Activated T-cell treated with anti-CD3 and anti-CD28 coated beads, Interleukin-2, amount 50 U/mL, for 72 hours (primary cell): ENCODE measurements around the gene GHRL. TPM values are rescaled to one million over a fixed set of nuclear protein-coding genes. Genes with fewer than 3 reads are reported as not detected.

Source experiments
- ATAC-seq, 2 donors: fragments of 150-1000 bp; cut with Tn5 transposase; replicated peaks in 1 of 2; 2 replicates each; pipeline ENCODE4 v1.10.0; 2021; ENCODE audit warnings: moderate library complexity in 2 of 2, mild to moderate bottlenecking in 1 of 2
- DNase-seq, 2 donors: peaks; one replicate each; pipeline ENCODE4 v3.0.0; 2021 to 2022; ENCODE audit warnings: mixed read lengths in 1 of 2
- H3K27ac Mint-ChIP-seq: one replicate; pipeline ENCODE4 v1.8.0; 2022; ENCODE audit warnings: mild to moderate bottlenecking, moderate library complexity, mixed read lengths
- H3K27me3 Mint-ChIP-seq: one replicate; pipeline ENCODE4 v1.8.0; 2022; ENCODE audit warnings: low read depth, mixed read lengths
- H3K36me3 Mint-ChIP-seq, 2 donors: one replicate each; pipeline ENCODE4 v1.8.0; 2022; ENCODE audit warnings: mixed read lengths in 2 of 2, mild to moderate bottlenecking in 1 of 2; ENCODE audit not compliant: insufficient read depth in 2 of 2
- H3K4me1 Mint-ChIP-seq: one replicate; pipeline ENCODE4 v1.8.0; 2022; ENCODE audit warnings: low read depth, mixed read lengths
- H3K4me3 Mint-ChIP-seq, 2 donors: one replicate each; pipeline ENCODE4 v1.8.0; 2022; ENCODE audit warnings: mild to moderate bottlenecking in 2 of 2, mixed read lengths in 2 of 2, moderate library complexity in 2 of 2
- H3K9me3 Mint-ChIP-seq, 2 donors: one replicate each; pipeline ENCODE4 v1.8.0; 2022; ENCODE audit warnings: mixed read lengths in 2 of 2
- total RNA-seq, 2 donors: library from RNA; stranded (reverse); gene quantifications; one replicate each; pipeline ENCODE4 v1.2.3, GENCODE V29; 2022

Gene GHRL, protein sequence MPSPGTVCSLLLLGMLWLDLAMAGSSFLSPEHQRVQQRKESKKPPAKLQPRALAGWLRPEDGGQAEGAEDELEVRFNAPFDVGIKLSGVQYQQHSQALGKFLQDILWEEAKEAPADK
- 1 to 10 TPM in 1 of 2 donors, under 1 TPM in 1; 0.43 to 1.3 TPM for total RNA-seq

DNA sequence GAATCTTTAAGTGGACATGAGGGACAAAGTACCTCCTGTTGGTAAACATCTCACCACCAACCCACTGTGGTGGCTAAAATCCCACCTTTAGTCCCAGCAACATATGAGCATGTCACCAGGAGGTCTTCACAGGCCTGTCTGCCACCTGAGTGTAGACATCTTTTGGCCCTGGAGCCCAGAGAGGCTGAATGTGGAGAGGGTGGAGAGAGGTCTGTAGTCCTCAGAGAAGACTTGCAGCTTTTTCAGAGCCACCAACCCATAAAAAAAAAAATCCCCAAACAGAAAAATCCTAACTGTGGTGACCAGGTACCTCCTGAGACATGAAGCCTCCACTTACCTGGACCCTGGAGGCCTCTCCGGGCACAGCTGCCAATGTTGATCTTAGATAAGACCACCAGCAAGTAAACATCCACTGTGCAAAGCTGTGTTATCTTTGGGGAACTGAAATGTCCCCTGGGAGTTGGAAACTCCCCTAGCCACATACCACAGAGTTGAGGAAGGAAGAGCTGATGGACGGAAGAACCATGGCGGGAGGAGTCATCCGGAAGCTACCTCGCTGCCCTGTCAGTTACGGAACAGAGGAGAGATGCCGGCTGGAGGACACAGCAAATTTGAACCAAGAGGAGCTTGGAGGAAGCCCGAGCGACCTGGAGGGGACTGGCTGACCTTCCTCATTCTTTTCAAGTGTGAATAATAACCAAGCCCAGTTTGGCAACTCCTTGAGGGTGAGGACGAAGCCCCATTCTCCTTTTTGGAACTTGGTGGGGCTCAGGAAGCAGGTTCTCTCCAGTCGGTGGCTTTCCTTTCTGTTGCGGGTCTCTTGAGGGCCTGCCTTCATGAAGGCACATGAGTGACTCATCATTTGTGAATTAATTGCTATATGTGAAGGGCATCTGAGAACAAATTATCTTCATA, at the start of gene GHRL:
Gene GHRL, minus strand, starts transcription at position 443 of the 915 bp plus-strand sequence. CDS start 2,767 bp downstream, outside the sequence.
- H3K36me3 Mint-ChIP-seq, result peaks cover 8 to 19% of the 10 kb centered on the region in 2 donors
- peak in 1 of 2 donors; percentile 22 for ATAC-seq

DNA sequence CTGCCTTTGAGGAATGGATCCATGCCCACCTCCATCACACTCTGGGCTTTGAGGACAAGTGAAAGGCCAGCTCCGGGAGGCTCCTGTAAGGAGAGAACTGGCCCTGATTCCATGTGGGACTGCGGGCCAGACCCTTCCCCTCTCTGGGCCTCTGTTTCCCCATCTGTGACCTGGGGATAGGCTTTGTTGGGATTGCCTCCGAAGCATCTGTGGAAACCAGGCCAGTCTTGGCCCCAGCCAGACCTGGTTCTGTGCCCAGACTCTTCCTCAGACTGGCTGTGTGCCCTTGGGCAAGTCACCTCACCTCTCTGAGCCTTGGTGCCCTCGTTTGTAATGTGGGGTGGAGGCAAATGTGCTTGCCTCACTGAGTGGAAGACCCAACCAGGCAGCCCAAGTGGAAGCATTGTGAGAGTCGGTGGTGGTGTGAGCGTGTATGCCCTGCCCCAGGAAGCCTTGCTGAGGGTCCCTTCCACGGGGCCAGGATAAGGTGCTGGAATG, 49.2 kb upstream of the GHRL start:
- H3K4me1 Mint-ChIP-seq, result peaks cover 5% of the 10 kb centered on the region
- no peak overlapping the region for H3K27ac Mint-ChIP-seq
- H3K9me3 Mint-ChIP-seq, result no peaks in the 10 kb centered on the region
- no peak for ATAC-seq
- H3K36me3 Mint-ChIP-seq, result no peaks in the 10 kb centered on the region
- H3K4me3 Mint-ChIP-seq, result no peak overlapping the region
- H3K27me3 Mint-ChIP-seq, result no peaks in the 10 kb centered on the region
- no peak for DNase-seq

More for the DNA sequence above, at the start of gene GHRL:
- peaks cover 16% of the 10 kb centered on the region for H3K4me1 Mint-ChIP-seq
- no peaks in the 10 kb centered on the region for H3K9me3 Mint-ChIP-seq
- H3K27ac Mint-ChIP-seq, result peak within 1 kb of the TSS; percentile 12
- DNase-seq, result no peak
- H3K4me3 Mint-ChIP-seq, result no peak within 1 kb of the TSS
- H3K27me3 Mint-ChIP-seq, result no peaks in the 10 kb centered on the region

DNA sequence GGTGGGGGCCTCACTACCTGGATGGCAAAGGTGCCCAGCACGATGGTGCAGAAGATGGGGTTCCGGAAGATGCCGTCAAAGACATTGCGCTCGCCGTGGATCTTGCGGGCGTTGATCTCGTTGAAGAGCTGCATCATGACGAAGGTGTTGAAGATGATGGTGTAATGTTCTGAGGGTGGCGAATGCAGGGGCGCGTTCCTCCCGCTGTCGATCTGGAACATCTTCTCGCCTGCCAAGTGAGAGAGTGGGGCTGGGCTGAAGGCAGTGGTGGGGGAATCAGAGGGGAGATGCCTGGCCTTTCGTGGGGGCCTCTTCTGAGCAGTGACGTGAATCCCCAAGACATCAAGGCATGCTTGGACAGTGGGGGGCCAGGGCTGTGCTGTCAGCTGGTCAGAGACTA, 47.7 kb upstream of the GHRL start:
- Mint-ChIP-seq H3K36me3 (no peaks in the 10 kb centered on the region), H3K27me3 (no peaks in the 10 kb centered on the region), H3K27ac (no peak overlapping the region), H3K9me3 (no peaks in the 10 kb centered on the region), H3K4me1 (peaks cover 5% of the 10 kb centered on the region), H3K4me3 (no peak overlapping the region)
- ATAC-seq (no peak), DNase-seq (no peak)

DNA sequence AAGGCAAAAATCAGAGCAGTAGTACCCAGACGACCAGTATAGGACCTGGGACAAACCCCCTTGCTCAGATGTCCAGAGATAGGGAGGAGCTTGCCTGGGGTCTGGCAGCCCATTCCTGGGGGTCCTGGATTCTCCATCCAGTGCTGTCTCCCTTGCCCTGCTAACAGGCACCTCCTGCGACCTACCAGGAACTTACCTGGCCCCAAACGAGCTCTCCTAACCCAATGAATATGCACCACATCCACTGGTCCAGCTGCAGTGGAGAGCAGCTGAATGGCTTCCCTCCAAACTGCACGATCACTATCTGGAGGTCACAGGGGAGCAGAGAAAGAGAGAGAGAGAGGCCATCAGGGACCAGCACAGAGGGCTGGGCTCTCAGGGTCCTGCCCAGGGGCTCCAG, 47.3 kb upstream of the GHRL start:
- Mint-ChIP-seq H3K27ac (no peak overlapping the region), H3K9me3 (no peaks in the 10 kb centered on the region), H3K4me1 (peaks cover 5% of the 10 kb centered on the region), H3K27me3 (no peaks in the 10 kb centered on the region), H3K36me3 (no peaks in the 10 kb centered on the region), H3K4me3 (no peak overlapping the region)
- DNase-seq, result no peak
- ATAC-seq, result no peak

DNA sequence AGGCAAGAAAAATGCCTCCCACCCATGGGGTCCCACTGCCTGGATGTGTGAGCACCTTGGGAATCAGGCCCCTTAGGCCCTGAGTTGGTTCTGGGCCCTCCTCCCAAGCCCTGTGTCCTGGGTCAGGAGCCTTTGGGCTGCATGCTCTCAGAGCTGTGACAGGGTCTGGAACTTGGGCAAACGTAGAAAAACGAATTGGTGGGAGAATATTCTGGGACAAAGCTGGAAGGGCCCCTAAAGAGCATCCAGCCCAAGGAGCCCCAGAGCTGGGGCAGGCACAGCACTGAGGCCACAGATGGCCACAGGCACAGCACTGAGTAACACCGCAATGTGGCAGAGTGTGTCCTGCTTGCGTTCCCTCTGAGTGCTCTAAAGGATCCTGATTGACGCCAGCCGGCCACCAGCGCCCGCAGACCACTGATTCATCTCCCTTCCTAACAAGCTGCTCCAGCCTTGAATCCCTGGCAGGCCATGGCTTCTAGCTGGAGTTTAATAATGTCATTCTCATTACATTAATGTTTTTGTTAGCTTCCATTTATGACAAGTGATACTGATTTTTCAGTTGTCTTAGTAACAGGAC, 46.7 kb upstream of the GHRL start:
- DNase-seq (no peak), ATAC-seq (no peak)
- no peaks in the 10 kb centered on the region for H3K36me3 Mint-ChIP-seq
- no peaks in the 10 kb centered on the region for H3K9me3 Mint-ChIP-seq
- no peaks in the 10 kb centered on the region for H3K27me3 Mint-ChIP-seq
- peaks cover 5% of the 10 kb centered on the region for H3K4me1 Mint-ChIP-seq
- H3K27ac Mint-ChIP-seq, result no peak overlapping the region
- no peak overlapping the region for H3K4me3 Mint-ChIP-seq

DNA sequence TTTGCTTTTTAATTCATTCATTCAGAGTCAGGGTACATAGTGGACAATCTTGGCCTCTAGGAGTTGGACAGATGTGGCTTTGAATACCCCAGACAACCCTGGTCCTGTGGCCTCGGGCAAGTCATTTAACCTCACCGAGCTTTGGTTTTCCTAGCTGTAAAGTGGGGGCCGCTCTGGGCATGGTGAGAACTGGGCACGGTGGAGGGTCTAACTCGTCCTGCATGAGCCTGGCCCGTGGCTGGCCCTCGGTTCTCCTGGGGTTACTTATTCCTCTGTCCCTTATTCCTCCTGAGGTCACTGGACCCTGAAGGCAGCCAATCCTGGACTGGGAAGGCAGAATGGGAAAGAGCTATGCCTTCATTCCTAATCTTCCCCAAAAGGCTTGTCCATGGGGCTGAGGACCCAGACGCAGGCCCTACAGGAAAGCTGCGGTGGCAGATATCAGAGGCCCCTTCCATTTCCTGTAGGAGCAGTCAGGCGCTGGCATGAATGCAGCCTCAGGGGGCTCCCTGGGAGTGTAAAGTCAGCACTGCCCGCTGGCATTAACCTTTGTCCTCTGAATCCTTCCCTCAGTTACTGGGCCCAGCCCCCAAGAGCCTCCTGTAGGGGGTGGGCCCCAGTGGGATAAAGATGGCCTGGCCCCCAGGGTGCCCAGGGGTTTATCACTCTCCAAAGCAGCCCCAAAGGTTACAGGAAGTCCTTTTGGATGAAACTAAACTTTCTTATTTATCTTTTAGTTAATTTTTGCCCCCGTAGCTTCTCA, 46.0 kb upstream of the GHRL start:
- no peak overlapping the region for H3K4me3 Mint-ChIP-seq
- no peak overlapping the region for H3K27ac Mint-ChIP-seq
- H3K27me3 Mint-ChIP-seq, result peaks cover under 1% of the 10 kb centered on the region
- no peaks in the 10 kb centered on the region for H3K4me1 Mint-ChIP-seq
- no peak for DNase-seq
- no peaks in the 10 kb centered on the region for H3K36me3 Mint-ChIP-seq
- H3K9me3 Mint-ChIP-seq, result no peaks in the 10 kb centered on the region
- ATAC-seq, result no peak

DNA sequence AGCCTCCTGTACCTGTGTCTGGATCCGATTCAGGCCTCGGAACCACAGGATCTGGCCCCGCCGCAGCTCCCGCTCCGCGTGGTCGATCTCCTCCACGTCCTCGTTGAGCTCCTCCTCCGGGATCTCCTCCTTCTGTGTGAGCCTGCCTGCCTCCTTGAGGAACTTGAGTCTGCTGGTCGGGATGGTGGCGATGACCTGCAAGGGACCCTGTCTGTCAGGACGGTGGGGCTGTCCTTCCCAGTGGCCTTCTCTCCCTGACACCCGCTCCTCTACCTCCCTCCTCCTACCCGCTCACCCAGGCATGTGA, 45.4 kb upstream of the GHRL start:
- H3K27me3 Mint-ChIP-seq, result peaks cover 7% of the 10 kb centered on the region
- H3K4me3 Mint-ChIP-seq, result no peak overlapping the region
- H3K9me3 Mint-ChIP-seq, result no peaks in the 10 kb centered on the region
- H3K36me3 Mint-ChIP-seq, result no peaks in the 10 kb centered on the region
- DNase-seq (no peak), ATAC-seq (no peak)
- H3K4me1 Mint-ChIP-seq, result no peaks in the 10 kb centered on the region
- H3K27ac Mint-ChIP-seq, result no peak overlapping the region

DNA sequence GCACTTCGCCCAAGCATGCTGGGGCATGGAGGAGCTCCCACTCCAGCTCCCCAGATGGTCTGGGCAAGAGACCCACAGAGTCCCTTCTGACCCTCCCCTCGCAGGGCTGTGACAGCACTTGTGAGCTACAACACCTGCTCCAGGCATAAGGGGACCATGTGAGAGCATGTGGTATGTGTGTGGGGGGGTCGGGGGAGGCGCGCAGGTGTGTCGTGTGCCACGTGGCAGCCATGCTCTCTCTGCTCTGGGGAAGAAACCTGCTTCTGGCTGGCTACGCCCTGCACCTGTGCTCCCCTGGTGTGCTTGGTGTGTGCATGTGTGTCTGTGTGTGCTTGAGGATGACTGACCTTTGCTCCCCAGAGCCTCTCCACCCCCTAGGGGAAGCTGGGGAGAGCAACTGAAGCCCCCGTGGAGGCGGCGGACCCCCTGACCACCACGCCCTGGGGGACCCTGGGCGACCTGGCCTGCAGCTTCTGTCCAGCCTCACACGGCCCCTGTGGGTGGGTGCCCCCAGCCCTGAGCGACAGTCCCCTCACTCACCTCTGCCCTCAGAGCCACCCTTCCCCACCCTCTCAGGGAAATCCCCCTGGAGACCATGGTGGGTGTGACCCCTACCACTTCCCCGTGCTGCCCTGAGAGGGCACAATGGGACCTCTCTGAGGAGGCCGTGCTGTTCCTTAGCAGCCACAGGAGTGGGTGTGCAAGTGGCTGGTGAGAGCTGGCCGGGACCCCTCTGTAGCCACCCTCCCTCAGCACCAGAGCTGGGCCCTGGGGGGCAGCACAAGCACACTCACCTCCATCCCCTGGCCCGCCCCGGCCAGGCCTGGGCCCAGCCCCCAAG, 44.8 kb upstream of the GHRL start:
- H3K4me3 Mint-ChIP-seq, result no peak overlapping the region
- no peaks in the 10 kb centered on the region for H3K9me3 Mint-ChIP-seq
- no peak overlapping the region for H3K27ac Mint-ChIP-seq
- ATAC-seq, result no peak
- H3K4me1 Mint-ChIP-seq, result no peaks in the 10 kb centered on the region
- no peaks in the 10 kb centered on the region for H3K36me3 Mint-ChIP-seq
- peaks cover 7% of the 10 kb centered on the region for H3K27me3 Mint-ChIP-seq
- DNase-seq, result no peak

DNA sequence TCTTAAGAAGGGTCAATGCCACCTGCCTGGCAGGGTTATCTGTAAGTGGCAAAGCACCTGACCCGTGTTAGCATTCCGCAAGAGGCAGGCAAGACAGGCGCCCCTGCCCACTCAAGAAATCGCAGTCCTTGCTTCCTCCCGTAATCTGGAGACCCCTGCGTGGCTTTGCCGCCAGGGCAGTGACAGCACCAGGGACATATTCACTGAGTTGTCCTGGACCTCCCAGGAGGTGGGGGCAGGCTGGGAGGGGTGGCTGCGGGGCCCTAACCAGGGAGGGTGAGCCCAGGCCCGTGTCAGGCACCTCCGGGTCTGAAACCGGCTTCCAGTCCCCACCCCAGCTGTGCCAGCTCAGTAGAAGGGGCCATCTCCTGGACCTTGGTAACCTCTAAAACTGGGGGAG, 44.0 kb upstream of the GHRL start:
- H3K27me3 Mint-ChIP-seq, result peaks cover 7% of the 10 kb centered on the region
- H3K9me3 Mint-ChIP-seq, result no peaks in the 10 kb centered on the region
- no peak overlapping the region for H3K27ac Mint-ChIP-seq
- no peaks in the 10 kb centered on the region for H3K4me1 Mint-ChIP-seq
- no peak for ATAC-seq
- H3K4me3 Mint-ChIP-seq, result no peak overlapping the region
- H3K36me3 Mint-ChIP-seq, result no peaks in the 10 kb centered on the region
- DNase-seq, result no peak

DNA sequence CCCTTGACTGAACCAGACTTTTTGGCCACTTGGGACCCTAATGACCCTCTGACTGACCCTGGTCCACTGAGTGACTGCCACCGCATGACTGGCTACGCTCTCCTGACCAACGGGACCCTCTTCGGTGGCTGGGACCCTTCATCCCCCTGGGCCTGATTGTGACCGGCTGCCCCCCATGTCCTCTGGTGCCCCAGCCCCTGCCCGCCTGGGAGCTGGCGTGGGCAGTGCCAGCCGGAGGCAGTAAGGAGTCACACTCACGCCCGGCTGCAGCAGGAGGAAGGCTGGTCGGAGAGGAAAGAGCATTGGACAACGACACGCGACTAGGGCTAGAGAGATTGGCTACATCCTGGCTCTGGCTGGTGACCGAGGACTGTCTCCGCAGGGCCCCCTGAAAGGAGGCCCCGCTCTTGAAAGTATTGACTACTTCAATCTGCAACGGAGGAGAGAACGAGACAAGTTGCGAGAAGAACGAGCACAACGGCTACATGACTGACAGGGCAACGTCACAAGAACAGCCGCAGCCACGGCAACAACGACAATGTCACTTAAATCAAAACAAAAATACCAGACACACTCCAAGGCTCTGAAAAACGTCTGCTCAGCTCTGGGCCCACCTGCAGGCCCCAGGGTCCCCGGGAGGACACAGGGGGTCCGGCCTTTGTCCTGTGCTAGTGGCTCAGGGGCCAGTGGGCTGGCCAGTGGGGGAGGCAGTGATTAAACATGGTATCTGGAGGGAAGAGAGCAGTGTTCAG, 43.3 kb upstream of the GHRL start:
- no peak for DNase-seq
- Mint-ChIP-seq H3K27me3 (peaks cover 7% of the 10 kb centered on the region), H3K4me3 (no peak overlapping the region), H3K27ac (no peak overlapping the region), H3K4me1 (no peaks in the 10 kb centered on the region), H3K9me3 (no peaks in the 10 kb centered on the region), H3K36me3 (no peaks in the 10 kb centered on the region)
- ATAC-seq, result no peak

DNA sequence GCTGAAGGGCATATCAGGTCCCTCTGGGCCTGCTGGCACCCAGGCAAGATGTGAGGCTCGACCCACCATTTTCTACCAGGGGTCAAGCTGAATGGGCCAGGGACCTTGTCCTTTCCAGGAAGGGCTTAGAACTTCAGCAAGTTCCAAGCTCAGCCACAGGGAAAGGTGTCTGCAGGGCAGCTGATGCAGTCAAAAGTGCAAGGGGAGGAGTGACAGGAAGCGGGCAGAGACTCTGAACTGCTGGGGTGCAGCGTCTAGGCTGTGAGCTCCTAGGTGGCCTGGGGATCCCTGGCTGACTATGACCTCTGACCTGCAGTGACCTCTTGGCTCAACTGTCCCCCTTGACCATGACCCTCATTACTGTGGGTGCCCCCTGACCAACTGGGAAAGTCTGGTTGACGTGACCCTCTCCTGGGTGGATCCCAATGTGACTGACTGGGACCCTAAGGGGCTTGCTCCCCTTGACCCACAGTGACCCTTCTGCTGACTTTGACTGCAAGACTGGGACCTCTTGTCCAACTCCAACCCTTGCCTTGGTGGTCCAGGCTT, 42.5 kb upstream of the GHRL start:
- Mint-ChIP-seq H3K4me3 (no peak overlapping the region), H3K4me1 (no peaks in the 10 kb centered on the region), H3K27me3 (peaks cover 8% of the 10 kb centered on the region), H3K27ac (no peak overlapping the region), H3K9me3 (no peaks in the 10 kb centered on the region), H3K36me3 (no peaks in the 10 kb centered on the region)
- no peak for ATAC-seq
- no peak for DNase-seq

DNA sequence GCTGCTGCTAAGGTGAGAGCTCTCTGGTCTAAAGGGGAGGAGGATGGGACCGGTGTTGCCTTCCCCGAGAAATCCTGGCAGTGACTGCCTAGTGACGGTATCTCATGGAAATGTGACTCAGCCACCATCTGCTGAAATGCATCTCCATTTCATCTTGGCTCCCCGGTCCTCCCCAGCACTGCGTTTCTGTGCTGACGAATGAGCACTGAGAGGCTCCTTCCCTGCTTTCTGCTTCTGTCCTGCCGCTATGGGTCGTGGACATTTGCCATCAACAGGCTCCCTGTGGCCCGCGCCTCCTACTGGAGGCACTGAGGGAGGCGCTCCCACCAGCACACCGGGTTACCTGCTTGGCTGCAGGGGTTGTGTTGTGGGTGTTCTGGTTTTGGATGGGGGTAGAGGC, 41.7 kb upstream of the GHRL start:
- ATAC-seq, result no peak

More for the DNA sequence above, 41.7 kb upstream of the GHRL start:
- Mint-ChIP-seq H3K27ac (no peak overlapping the region), H3K4me1 (no peaks in the 10 kb centered on the region), H3K36me3 (no peaks in the 10 kb centered on the region), H3K9me3 (no peaks in the 10 kb centered on the region), H3K4me3 (no peak overlapping the region), H3K27me3 (peaks cover 16% of the 10 kb centered on the region)
- no peak for DNase-seq
